Vagina (tissue), 2 donors: ENCODE measurements around the gene RIMS3.

Experiments used
- CTCF ChIP-seq, 3 experiments: fragments of 450-650 bp in 2 of 3; fragments of 200-600 bp in 1 of 3; sonication (generic) in 1 of 3; IDR thresholded peaks; one replicate each; pipeline ENCODE4 v1.5.1; 2017 to 2019; ENCODE audit warnings: antibody characterized with exemption in 3 of 3, mild to moderate bottlenecking in 2 of 3, moderate library complexity in 2 of 3
- POLR2A ChIP-seq, 2 donors: fragments of 450-650 bp; IDR thresholded peaks; one replicate each; pipeline ENCODE4 v1.6.1; 2017; ENCODE audit warnings: antibody characterized with exemption in 2 of 2, mild to moderate bottlenecking in 2 of 2, moderate library complexity in 2 of 2

DNA sequence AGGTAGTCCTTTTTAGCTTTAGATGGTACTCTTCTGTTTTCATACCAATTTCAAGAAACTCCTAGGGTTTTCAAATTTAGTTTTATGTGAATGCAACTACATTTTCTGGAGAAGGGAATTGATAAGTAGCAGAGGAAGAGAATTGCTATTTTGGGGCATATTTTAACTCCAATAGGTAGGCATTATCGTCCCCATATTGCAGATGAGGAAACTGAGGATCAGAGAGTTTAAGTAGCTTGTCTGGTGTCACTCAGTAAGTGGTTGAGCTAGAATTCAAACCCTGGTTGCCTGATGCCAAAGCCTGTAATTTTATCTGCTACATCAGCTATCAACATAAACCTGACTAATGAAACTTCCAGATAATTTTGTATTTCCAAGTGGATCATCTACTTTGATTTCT lies 27.9 kb upstream of the RIMS3 start:
- no peak for TF ChIP-seq POLR2A (IDR thresholded peaks at IDR 0.05)
- TF ChIP-seq CTCF (IDR thresholded peaks at IDR 0.05): no peak
